ENCODE measurements around the gene SRPK1. TPM values are rescaled to one million over a fixed set of nuclear protein-coding genes. Genes with fewer than 3 reads are reported as not detected.

Gene SRPK1
- polyA plus RNA-seq, 1 experiment = 41.6 TPM

GRCh38 chr6:35905141-35905785 lies 15.6 kb downstream of the SRPK1 start:
- no peak for TF ChIP-seq CTCF (IDR thresholded peaks at IDR 0.05; ENCODE audit: low read depth, low read length)
- H3K27ac ChIP-seq (ENCODE audit: low read depth, low read length) = no peak overlapping the region
- no peak overlapping the region for H3K4me3 ChIP-seq (ENCODE audit: low read depth, low read length)
- peaks cover 15% of the 10 kb centered on the region for H3K9me3 ChIP-seq (ENCODE audit: control insufficient read depth, insufficient read depth, low read length)
- no peak for DNase-seq (ENCODE audit: low read depth, low spot score)
- ChIA-PET POLR2A (no interaction called here), CTCF (no interaction called here)
- H3K27me3 ChIP-seq (ENCODE audit: control insufficient read depth, insufficient read depth, low read length) = no peaks in the 10 kb centered on the region

GRCh38 chr6:35903679-35904078 lies 17.2 kb downstream of the SRPK1 start:
- no peak for DNase-seq (ENCODE audit: low read depth, low spot score)
- no peak for TF ChIP-seq CTCF (IDR thresholded peaks at IDR 0.05; ENCODE audit: low read depth, low read length)
- POLR2A ChIA-PET = no interaction called here
- Histone ChIP-seq H3K27me3 (ENCODE audit: control insufficient read depth, insufficient read depth, low read length) (no peaks in the 10 kb centered on the region), H3K9me3 (ENCODE audit: control insufficient read depth, insufficient read depth, low read length) (peaks cover 2% of the 10 kb centered on the region), H3K4me3 (ENCODE audit: low read depth, low read length) (no peak overlapping the region), H3K27ac (ENCODE audit: low read depth, low read length) (no peak overlapping the region)
- CTCF ChIA-PET = no interaction called here

GRCh38 chr6:35900448-35900847 lies 20.4 kb downstream of the SRPK1 start:
- TF ChIP-seq CTCF (IDR thresholded peaks at IDR 0.05; ENCODE audit: low read depth, low read length) = no peak
- no peak overlapping the region for H3K27ac ChIP-seq (ENCODE audit: low read depth, low read length)
- POLR2A ChIA-PET = no interaction called here
- no peaks in the 10 kb centered on the region for H3K9me3 ChIP-seq (ENCODE audit: control insufficient read depth, insufficient read depth, low read length)
- CTCF ChIA-PET = no interaction called here
- no peak for DNase-seq (ENCODE audit: low read depth, low spot score)
- no peak overlapping the region for H3K4me3 ChIP-seq (ENCODE audit: low read depth, low read length)
- no peaks in the 10 kb centered on the region for H3K27me3 ChIP-seq (ENCODE audit: control insufficient read depth, insufficient read depth, low read length)

- ChIA-PET POLR2A (no interaction called here), CTCF (no interaction called here)
- TF ChIP-seq CTCF (IDR thresholded peaks at IDR 0.05; ENCODE audit: low read depth, low read length) = no peak
These were observed 22.9 kb downstream of the SRPK1 start for GRCh38 chr6:35898003-35898402.

GRCh38 chr6:35897486-35897885 lies 23.4 kb downstream of the SRPK1 start:
- ChIA-PET POLR2A (no interaction called here), CTCF (no interaction called here)

More at GRCh38 chr6:35898003-35898402, 22.9 kb downstream of the SRPK1 start:
- Histone ChIP-seq H3K27me3 (ENCODE audit: control insufficient read depth, insufficient read depth, low read length) (no peaks in the 10 kb centered on the region), H3K9me3 (ENCODE audit: control insufficient read depth, insufficient read depth, low read length) (no peaks in the 10 kb centered on the region), H3K4me3 (ENCODE audit: low read depth, low read length) (no peak overlapping the region), H3K27ac (ENCODE audit: low read depth, low read length) (no peak overlapping the region)
- no peak for DNase-seq (ENCODE audit: low read depth, low spot score)

More at GRCh38 chr6:35897486-35897885, 23.4 kb downstream of the SRPK1 start:
- Histone ChIP-seq H3K27ac (ENCODE audit: low read depth, low read length) (no peak overlapping the region), H3K9me3 (ENCODE audit: control insufficient read depth, insufficient read depth, low read length) (no peaks in the 10 kb centered on the region), H3K27me3 (ENCODE audit: control insufficient read depth, insufficient read depth, low read length) (no peaks in the 10 kb centered on the region), H3K4me3 (ENCODE audit: low read depth, low read length) (no peak overlapping the region)
- TF ChIP-seq CTCF (IDR thresholded peaks at IDR 0.05; ENCODE audit: low read depth, low read length) = no peak
- DNase-seq (ENCODE audit: low read depth, low spot score) = no peak

Measured in AG04450 (cell line).